ENCODE data around the gene PTGR1. TPM values are rescaled to one million over a fixed set of nuclear protein-coding genes. Genes with fewer than 3 reads are reported as not detected.
"Not testable (repeated sequence)": the region's sequence is repeated elsewhere in the genome, so short reads cannot be mapped to it uniquely, and the experiment has no call there.

PTGR1 gene
- total RNA-seq, 1 donor from 2014 or later, result 46.8 TPM

GRCh38 chr9:111621895-111622480 lies 22.5 kb upstream of the PTGR1 start:
- peak; percentile 79 for ATAC-seq
- intact Hi-C loops (cut with micrococcal nuclease), result no loop called here
- no peak for DNase-seq

GRCh38 chr9:111617349-111617748 lies 17.9 kb upstream of the PTGR1 start:
- ATAC-seq; DNase-seq; intact Hi-C loops (cut with micrococcal nuclease): not testable (repeated sequence)

DNA sequence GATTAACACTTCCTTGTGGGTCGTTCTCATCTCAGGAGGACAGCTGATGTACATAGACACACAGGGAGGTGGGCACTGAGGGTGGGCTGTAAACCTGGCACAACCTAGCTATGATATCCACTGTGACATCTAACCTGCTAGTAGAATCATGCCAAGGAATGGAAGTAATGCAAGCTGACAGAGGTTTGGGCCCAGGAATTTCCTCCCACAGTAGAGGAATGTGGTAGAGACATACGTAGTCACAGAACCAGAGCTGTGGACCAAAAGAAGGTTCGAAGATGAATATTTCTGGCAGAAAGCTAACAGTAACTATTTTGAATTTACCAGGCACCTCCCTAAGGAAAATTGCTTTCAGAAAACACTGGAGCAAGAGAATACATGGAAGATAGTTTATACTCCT lies 16.5 kb upstream of the PTGR1 start:
- DNase-seq (no peak), ATAC-seq (no peak)
- intact Hi-C loops (cut with micrococcal nuclease), result no loop called here

DNA sequence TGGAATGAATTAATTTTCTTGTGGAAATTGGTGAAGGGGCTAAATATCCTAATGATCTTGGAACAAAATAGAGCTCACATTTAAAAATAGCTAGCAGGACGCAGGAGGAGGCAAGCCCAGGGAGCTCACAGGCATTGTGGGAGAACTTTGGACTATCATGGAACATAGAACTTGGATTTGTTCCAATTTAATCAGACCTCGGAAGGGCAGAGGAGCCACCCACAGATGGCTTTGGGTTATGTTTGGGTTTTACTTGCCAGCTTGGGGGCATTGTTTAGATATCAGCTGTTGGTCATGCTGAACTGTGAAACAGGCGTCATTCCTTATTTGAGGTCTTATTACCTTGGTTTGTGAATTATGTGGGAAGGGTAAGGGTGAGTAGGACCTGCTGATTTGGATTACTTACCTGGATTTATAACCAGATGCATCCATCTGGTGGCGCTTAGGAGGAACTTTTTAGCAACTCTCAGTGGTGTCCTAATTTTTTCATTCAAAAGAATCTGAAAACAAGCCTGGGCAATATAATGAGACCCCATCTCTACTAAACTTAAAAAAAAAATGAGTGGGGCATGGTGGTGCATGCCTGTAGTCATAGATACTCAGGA lies 14.1 kb upstream of the PTGR1 start:
- intact Hi-C loops (cut with micrococcal nuclease), result no loop called here
- no peak for ATAC-seq

DNA sequence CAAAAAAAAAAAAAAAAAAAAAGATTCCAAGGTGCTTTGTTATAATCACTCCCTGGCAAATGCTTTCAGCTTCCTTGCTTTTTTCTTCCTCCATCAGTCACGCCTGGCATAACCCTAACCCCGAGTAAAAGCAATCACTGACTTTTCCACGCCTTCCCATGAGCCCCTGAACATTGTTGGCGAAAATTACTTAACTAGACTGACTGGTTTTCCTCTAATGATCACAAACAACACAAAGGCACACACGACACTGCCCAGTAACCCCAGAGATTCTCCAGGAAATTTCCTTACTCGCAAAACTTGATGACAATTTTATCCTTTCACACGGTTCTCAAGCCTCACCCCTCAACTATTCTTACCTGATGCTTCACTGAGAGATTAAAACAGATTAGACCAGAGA lies 11.4 kb upstream of the PTGR1 start:
- intact Hi-C loops (cut with micrococcal nuclease), result no loop called here
- DNase-seq, result no peak
- no peak for ATAC-seq

More for the DNA sequence above, 14.1 kb upstream of the PTGR1 start:
- no peak for DNase-seq

DNA sequence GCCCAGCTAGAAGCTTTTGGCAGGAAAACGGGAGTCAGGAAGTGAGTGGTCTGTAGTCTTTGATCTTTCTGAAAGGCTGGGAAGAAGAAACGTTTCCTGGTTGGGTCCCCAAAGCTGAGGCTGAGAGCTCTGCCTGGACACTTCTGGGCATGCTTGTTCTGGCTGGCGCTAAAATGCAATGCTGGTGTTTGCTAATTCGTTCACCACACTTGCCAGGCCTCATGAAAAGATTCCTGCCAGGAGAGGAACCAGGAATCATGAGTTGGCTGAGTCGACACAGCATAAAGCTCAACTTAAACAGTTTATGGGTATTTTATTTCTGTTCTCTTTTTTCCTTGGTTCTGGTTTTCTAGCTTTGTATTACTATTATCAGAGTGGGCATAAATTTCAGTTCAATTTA lies 10.7 kb upstream of the PTGR1 start:
- ATAC-seq, result no peak
- no peak for DNase-seq
- intact Hi-C loops (cut with micrococcal nuclease), result no loop called here

DNA sequence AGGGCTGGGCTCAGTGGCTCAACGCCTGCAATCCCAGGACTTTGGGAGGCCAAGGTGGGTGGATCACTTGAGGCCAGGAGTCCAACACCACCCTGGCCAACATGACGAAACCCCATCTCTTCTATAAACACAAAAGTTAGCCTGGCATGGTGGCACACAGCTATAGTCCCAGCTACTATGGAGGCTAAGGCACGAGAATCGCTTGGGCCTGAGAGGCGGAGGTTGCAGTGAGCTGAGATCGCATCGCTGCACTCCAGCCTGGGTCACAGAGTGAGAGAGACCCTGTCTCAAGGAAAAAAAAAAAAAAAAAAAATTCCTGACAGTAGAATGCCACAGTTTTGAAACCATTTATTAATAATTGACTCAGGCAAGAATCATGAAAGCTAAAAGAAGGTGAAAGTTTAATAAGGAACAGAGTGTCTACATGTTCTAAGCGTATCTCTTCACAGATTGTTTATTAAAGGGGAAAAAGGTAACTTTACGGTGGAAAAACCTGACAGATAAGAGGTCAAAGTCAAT lies 5.7 kb upstream of the PTGR1 start:
- no peak for ATAC-seq
- DNase-seq, result no peak
- intact Hi-C loops (cut with micrococcal nuclease), result no loop called here

GRCh38 chr9:111604054-111604615 lies 4.7 kb upstream of the PTGR1 start:
- ATAC-seq (no peak), DNase-seq (no peak)
- intact Hi-C loops (cut with micrococcal nuclease), result no loop called here

DNA sequence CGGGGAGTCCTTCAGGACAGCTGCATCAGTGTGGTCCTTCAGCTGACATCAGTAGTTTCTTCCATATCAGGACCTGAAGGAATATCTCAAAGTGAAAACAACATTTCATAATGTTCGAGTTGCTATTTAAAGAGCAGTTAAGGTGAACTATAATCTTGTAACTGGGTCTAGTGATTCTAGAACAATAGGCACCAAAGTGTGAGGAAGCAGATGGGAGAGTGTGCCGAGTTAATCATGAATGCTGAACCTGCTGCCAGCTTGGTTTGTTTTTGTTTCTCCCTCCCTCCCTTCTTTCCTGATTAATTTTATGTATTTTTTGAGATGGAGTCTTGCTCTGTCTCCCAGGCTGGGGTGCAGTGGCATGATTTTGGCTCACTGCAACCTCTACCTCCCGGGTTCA lies 3.6 kb upstream of the PTGR1 start:
- ATAC-seq (no peak), DNase-seq (no peak)
- intact Hi-C loops (cut with micrococcal nuclease), result no loop called here

GRCh38 chr9:111601237-111602018 lies 2.0 kb upstream of the PTGR1 start:
- ATAC-seq, result no peak
- no peak for DNase-seq
- intact Hi-C loops (cut with micrococcal nuclease), result no loop called here

DNA sequence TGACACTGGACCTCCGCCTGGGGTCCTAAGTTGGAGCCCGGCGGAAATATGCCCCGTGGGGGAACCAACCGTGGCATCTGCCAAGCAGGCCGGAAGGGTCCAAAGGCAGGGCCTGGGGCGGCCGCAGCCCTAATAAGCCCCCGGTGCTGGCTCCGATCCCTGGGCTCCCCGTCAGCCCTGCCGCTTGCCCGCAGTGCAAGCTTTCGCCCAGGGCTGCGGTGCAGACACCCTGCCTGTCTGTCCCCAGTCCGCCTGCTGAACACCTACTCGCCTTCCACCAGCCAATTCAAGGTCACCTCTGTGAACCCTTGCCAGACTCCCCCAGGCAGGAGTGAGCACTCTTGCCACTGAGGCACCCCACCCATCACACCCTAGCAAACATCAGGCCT lies 502 bp upstream of the PTGR1 start:
- peak; percentile 32 for DNase-seq
- intact Hi-C loops (cut with micrococcal nuclease), result no loop called here
- peak; percentile 2 for ATAC-seq

DNA sequence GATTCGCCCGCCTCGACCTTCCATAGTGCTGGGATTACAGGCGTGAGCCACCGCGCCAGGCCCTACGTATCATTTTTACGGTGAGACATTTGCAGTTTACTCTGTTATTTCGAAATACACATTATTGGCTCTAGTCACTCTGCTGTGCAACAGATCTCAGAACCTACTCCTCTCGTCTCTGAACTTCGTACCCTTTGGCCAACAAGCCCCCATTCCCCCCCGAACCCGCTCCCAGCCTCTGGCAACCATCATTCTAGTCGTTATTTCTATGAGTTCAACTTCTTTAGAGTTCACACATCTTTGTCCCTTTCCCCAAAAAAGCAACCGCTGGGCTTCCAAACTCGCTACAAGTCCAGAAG lies 735 bp downstream of the PTGR1 start:
- ATAC-seq (peak; percentile 64), DNase-seq (peak; percentile 49)
- intact Hi-C loops (cut with micrococcal nuclease), result no loop called here

DNA sequence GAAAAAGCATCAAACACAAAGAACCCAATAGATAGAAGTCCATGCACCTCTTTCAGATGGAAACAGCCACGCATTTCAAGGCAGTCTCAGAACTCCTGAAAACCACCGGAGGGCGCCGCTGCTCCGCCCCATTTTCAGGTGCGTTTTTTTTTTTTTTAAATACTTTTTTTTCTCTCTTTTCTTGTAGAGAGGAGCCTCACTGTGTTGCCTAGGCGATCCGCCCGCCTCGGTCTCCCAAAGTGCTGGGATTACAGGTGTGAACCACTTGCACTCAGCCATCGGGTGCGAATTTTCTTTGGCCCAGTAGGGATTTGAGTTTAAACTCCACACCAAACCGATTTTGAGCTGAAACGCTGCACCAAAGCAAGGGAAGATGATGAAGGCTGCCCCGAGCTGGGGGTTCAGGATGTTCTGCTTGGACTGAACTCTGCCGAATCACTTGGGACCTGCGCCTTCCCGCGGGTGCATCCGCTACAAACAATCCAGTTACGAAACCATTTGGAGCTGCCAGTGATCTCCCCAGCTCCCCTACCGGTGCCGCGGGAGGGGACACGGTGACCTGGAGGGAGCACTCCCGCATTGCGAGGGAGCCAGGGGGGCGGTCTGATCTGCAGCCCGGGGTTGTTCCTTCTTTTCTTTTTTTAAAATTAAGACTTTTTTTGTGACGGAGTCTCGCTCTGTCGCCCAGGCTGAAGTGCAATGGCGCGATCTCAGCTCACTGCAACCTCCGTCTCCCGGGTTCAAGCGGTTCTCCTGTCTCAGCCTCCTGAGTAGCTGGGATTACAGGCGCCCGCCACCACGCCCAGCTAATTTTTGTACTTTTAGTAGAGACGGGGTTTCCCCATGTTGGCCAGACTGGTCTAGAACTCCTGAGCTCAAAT lies 1.4 kb downstream of the PTGR1 start:
- ATAC-seq (peak; percentile 76), DNase-seq (peak; percentile 77)
- intact Hi-C loops (cut with micrococcal nuclease), result no loop called here

DNA sequence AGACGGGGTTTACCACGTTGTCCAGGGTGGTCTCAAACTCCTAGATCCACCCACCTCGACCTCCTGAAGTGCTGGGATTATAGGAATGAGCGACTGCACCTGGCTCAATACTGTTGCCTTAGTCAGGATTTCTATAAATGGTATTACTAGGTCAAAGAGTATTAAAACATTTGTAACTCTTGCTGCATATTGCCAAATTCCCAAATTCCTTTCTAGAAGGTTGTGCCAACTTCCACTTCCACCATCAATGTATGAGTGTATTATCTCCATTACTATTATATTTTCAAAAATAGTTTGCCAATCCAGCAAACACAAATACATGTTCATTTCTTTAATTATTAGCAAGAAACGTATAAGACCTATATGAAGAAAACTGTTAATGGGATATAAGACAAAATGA lies 10.6 kb downstream of the PTGR1 start:
- ATAC-seq, result no peak
- intact Hi-C loops (cut with micrococcal nuclease), result no loop called here
- DNase-seq, result no peak

- intact Hi-C loops (cut with micrococcal nuclease), result no loop called here
- ATAC-seq (no peak), DNase-seq (no peak)
Measured at GRCh38 chr9:111586378-111586777, 13.1 kb downstream of the PTGR1 start.

GRCh38 chr9:111582888-111583287 lies 16.6 kb downstream of the PTGR1 start:
- ATAC-seq, result no peak
- intact Hi-C loops (cut with micrococcal nuclease), result no loop called here
- no peak for DNase-seq

- DNase-seq (no peak), ATAC-seq (peak; percentile 51)
- intact Hi-C loops (cut with micrococcal nuclease), result no loop called here
Measured at GRCh38 chr9:111572950-111573604, 26.4 kb downstream of the PTGR1 start.

GRCh38 chr9:111568127-111568526 lies 31.3 kb downstream of the PTGR1 start:
- DNase-seq; ATAC-seq; intact Hi-C loops (cut with micrococcal nuclease): not testable (repeated sequence)

DNA sequence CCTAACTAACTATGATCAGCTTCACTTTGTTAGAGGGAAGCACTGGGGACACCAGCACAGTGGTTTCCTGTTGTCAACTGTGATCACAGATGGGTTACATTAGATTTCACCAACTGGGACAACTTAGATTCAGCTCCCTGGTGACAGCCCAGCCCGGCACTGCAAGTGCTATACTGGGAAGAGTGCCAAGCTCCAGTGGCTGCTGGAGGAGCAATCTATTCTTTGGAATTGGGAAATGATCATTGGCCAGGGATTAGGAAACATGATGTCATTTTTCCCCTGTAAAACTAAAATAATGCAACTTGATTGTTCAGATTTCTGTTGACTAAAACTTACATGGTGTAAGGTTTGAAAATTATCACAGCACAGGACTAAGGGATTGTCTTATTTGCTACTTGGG lies 33.2 kb downstream of the PTGR1 start:
- peak; percentile 70 for ATAC-seq
- intact Hi-C loops (cut with micrococcal nuclease), result no loop called here
- DNase-seq, result peak; percentile 34

Data from left ventricle myocardium superior (tissue), 1 donor.